ENCODE measurements around the gene CCDC13.

The CCDC13 gene

DNA sequence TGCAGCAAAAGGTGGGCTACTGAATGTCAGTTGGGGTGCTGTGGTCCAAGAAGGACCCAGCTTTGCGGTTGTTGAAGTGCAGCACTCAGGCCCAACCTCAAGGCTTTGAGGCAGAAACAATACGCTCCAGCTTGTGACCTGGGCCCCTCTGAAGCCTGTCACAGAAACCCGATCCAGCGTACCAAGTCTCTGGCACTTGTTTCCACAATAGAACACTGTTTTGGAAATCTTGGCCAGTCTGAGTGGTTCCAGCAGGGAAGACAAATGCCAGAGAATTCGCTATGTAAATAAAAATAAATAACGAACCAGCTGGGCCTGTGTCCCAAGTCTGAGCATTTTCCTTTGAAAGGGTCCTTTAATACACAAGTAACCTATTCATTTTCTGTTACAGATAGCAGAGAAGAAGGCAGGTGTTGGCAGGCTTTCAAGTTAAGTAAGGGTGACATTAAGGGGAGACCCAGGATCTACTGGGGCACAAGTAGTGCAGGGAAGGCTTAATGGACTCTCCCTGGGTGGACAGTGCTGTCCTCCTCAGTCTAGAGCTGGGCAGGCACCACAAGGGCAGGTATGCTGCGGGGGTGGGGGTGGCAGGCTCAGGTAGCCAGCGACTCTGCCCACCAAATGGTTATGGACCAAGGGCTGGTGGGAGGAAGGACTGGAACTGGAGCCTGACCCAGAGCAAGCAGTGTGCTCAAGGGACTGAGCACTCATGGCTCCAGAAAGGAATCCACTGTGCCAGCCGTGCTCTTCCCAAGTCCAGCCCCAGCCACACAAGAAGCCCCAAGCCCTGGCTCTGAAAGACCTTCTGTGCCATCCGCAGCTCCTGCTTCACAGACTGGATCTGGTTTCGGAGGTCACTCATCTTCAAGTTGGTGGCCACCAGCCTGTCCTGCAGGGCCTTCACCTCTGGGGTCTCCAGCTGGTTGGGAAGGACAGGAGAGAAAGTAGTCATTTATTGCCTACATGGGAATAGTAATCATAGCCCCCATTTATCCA is 26.3 kb downstream of the CCDC13 start:
- Histone ChIP-seq H4K20me1 (ENCODE audit: control insufficient read depth, insufficient read depth, low read depth, low read length) (no peaks in the 10 kb centered on the region), H3K36me3 (ENCODE audit: control insufficient read depth, low read length) (no peaks in the 10 kb centered on the region), H3K79me2 (ENCODE audit: control insufficient read depth, low read length) (no peaks in the 10 kb centered on the region), H3K4me2 (ENCODE audit: low read length) (no peak overlapping the region), H3K27me3 (ENCODE audit: control insufficient read depth, low read length) (no peaks in the 10 kb centered on the region), H3K4me3 (ENCODE audit: low read length) (no peak overlapping the region), H3F3A (ENCODE audit: control insufficient read depth, insufficient read depth) (no peaks in the 10 kb centered on the region), H3K9me3 (ENCODE audit: control insufficient read depth, insufficient read depth, low read length) (no peaks in the 10 kb centered on the region), H3K4me1 (ENCODE audit: control insufficient read depth, low read length) (no peaks in the 10 kb centered on the region), H3K27ac (ENCODE audit: low read depth, low read length) (no peak overlapping the region), H3K9me2 (replicated peaks; ENCODE audit: control insufficient read depth, low read length) (no peaks in the 10 kb centered on the region)
- TF ChIP-seq CTCF (IDR thresholded peaks at IDR 0.05; ENCODE audit: low read depth, low read length, poor library complexity, severe bottlenecking) (no peak), EZH2phosphoT487 (IDR thresholded peaks at IDR 0.05; ENCODE audit: borderline replicate concordance, low read length) (no peak)

GRCh38 chr3:42745776-42746454 is 27.1 kb downstream of the CCDC13 start:
- H3K27ac ChIP-seq (ENCODE audit: low read depth, low read length) = no peak overlapping the region
- H3K9me3 ChIP-seq (ENCODE audit: control insufficient read depth, insufficient read depth, low read length) = no peaks in the 10 kb centered on the region
- H4K20me1 ChIP-seq (ENCODE audit: control insufficient read depth, insufficient read depth, low read depth, low read length) = no peaks in the 10 kb centered on the region
- H3K9me2 ChIP-seq (replicated peaks; ENCODE audit: control insufficient read depth, low read length) = no peaks in the 10 kb centered on the region
- no peaks in the 10 kb centered on the region for H3F3A ChIP-seq (ENCODE audit: control insufficient read depth, insufficient read depth)
- no peaks in the 10 kb centered on the region for H3K27me3 ChIP-seq (ENCODE audit: control insufficient read depth, low read length)
- no peak overlapping the region for H3K4me3 ChIP-seq (ENCODE audit: low read length)
- no peak overlapping the region for H3K4me2 ChIP-seq (ENCODE audit: low read length)
- no peaks in the 10 kb centered on the region for H3K36me3 ChIP-seq (ENCODE audit: control insufficient read depth, low read length)
- TF ChIP-seq EZH2phosphoT487 (IDR thresholded peaks at IDR 0.05; ENCODE audit: borderline replicate concordance, low read length) (no peak), CTCF (IDR thresholded peaks at IDR 0.05; ENCODE audit: low read depth, low read length, poor library complexity, severe bottlenecking) (no peak)
- H3K4me1 ChIP-seq (ENCODE audit: control insufficient read depth, low read length) = no peaks in the 10 kb centered on the region
- no peaks in the 10 kb centered on the region for H3K79me2 ChIP-seq (ENCODE audit: control insufficient read depth, low read length)

DNA sequence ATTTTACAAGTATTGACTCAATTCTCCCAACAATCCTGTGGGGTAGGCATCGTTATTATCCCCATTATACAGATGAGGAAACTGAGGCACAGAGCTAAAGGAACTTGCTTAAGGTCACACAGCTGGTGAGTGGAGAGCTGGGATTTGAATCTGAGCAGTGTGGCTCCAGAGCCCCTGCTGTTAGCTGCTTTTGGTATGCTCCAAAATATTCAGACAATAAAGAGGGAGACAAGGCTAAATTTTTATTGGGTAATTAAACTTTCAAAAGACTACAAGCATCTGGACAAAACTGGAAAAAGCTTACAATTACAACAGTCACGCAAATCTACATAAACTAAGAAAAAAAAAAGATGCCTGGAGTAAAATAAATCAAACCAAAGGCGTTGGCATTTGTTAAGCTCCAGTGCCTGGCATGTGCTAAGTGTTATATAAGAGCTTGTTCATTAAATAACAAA is 27.7 kb downstream of the CCDC13 start:
- no peaks in the 10 kb centered on the region for H3K9me3 ChIP-seq (ENCODE audit: control insufficient read depth, insufficient read depth, low read length)
- H3K79me2 ChIP-seq (ENCODE audit: control insufficient read depth, low read length) = no peaks in the 10 kb centered on the region
- no peaks in the 10 kb centered on the region for H3K9me2 ChIP-seq (replicated peaks; ENCODE audit: control insufficient read depth, low read length)
- no peaks in the 10 kb centered on the region for H3K4me1 ChIP-seq (ENCODE audit: control insufficient read depth, low read length)
- H3K4me3 ChIP-seq (ENCODE audit: low read length) = no peak overlapping the region
- H3K4me2 ChIP-seq (ENCODE audit: low read length) = no peak overlapping the region
- no peaks in the 10 kb centered on the region for H3K27me3 ChIP-seq (ENCODE audit: control insufficient read depth, low read length)
- H4K20me1 ChIP-seq (ENCODE audit: control insufficient read depth, insufficient read depth, low read depth, low read length) = no peaks in the 10 kb centered on the region
- no peak overlapping the region for H3K27ac ChIP-seq (ENCODE audit: low read depth, low read length)
- no peaks in the 10 kb centered on the region for H3F3A ChIP-seq (ENCODE audit: control insufficient read depth, insufficient read depth)
- no peak for TF ChIP-seq CTCF (IDR thresholded peaks at IDR 0.05; ENCODE audit: low read depth, low read length, poor library complexity, severe bottlenecking)
- TF ChIP-seq EZH2phosphoT487 (IDR thresholded peaks at IDR 0.05; ENCODE audit: borderline replicate concordance, low read length) = no peak
- no peaks in the 10 kb centered on the region for H3K36me3 ChIP-seq (ENCODE audit: control insufficient read depth, low read length)

Data from DOHH2 (cell line).